Omental fat pad (tissue), 4 donors: Measurements from ENCODE around the gene KIAA0319L. TPM values are rescaled to one million over a fixed set of nuclear protein-coding genes. Genes with fewer than 3 reads are reported as not detected.

ENCODE experiments used
- ATAC-seq: fragments of 150-250 bp; one replicate; pipeline ENCODE4 v1.9.1; 2016; ENCODE audit warnings: mild to moderate bottlenecking, moderate library complexity; ENCODE audit not compliant: low FRiP score
- DNase-seq: peaks from one replicate; pipeline ENCODE4 v3.0.0-alpha.2; 2019; ENCODE audit warnings: low spot score
- total RNA-seq, 4 donors: library from RNA; depleted of rRNA; stranded (reverse); fragments of >200 nt; gene quantifications; one replicate each; pipeline ENCODE4 v1.1.0, GENCODE V29; 2016
- TF ChIP-seq, protein P1 (sequence below), 3 donors: fragments of 450-650 bp; IDR thresholded peaks; one replicate each; pipeline ENCODE4 v1.5.1; 2016 to 2017; ENCODE audit warnings: antibody characterized with exemption in 3 of 3, mild to moderate bottlenecking in 3 of 3, moderate library complexity in 2 of 3

KIAA0319L gene
- total RNA-seq, 4 donors from 2014 or later, result 38.1 to 99.9 (median 44.2) TPM

GRCh38 chr1:35556484-35557117, 602 bp downstream of the KIAA0319L start:
- ATAC-seq (no peak), DNase-seq (no peak)
- TF ChIP-seq, protein P1, sequence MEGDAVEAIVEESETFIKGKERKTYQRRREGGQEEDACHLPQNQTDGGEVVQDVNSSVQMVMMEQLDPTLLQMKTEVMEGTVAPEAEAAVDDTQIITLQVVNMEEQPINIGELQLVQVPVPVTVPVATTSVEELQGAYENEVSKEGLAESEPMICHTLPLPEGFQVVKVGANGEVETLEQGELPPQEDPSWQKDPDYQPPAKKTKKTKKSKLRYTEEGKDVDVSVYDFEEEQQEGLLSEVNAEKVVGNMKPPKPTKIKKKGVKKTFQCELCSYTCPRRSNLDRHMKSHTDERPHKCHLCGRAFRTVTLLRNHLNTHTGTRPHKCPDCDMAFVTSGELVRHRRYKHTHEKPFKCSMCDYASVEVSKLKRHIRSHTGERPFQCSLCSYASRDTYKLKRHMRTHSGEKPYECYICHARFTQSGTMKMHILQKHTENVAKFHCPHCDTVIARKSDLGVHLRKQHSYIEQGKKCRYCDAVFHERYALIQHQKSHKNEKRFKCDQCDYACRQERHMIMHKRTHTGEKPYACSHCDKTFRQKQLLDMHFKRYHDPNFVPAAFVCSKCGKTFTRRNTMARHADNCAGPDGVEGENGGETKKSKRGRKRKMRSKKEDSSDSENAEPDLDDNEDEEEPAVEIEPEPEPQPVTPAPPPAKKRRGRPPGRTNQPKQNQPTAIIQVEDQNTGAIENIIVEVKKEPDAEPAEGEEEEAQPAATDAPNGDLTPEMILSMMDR (IDR thresholded peaks at IDR 0.05), result no peak

DNA sequence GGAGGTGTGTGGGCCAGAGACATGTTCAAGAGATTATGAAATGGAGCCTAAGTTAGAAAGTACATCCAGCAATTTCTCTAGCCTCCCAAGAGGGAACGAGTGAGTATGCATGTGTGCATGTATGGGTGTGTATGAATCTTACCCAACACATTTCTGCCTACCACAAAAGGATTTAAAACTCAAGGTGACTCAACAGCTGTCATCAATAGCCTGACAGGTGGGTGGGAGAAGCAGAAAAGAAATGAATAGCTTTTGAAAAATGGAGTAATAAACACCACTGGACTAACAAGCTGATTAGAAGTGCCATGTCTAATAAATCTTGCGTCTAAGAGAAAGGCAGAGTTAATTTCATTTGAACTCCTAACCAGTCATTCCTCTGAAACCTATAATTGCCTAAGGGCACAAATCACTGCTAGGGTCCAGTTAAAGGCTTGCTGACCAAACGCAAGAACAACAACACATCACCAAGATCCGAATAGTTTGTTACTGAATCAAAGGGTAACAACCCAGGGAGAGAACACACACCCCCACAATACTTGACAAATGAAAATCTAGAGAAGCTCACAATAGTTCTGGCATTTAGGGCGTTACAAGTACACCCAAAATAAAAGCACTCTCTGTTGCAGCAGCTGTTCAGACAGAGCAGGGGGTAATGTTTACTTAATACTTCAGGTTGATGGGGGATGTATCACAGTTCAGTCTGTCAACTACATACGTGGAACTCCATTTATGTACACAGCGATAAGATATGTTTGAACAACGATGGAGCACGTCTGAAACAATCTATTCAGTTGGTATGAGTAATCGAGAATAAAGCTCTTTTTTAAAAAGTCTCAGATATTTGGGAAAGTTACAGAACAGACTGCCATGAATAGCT, 1.4 kb downstream of the KIAA0319L start:
- ATAC-seq (no peak), DNase-seq (no peak)
- TF ChIP-seq, protein P1 (IDR thresholded peaks at IDR 0.05), result no peak

DNA sequence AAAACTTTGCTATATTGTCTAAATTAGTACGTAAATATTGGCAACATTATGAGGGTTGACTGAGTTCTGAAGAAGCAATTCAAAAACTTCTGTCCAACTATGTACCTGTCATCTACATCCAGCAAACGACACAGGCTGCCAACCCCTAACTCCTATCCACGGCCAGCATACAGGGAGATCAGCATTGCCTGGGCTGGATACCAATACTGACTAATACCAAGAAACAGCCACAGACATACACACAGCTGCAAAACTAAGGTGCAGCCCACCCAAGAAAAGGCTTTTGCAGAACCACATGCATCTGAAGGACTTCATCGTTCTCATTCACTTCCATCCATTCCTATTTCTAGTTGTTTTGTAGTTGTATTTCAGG, 2.0 kb downstream of the KIAA0319L start:
- no peak for ATAC-seq
- TF ChIP-seq, protein P1 (IDR thresholded peaks at IDR 0.05), result no peak
- DNase-seq, result no peak

- no peak for ATAC-seq
- TF ChIP-seq, protein P1 (IDR thresholded peaks at IDR 0.05), result no peak
- no peak for DNase-seq
Measured at GRCh38 chr1:35554266-35555211, 2.7 kb downstream of the KIAA0319L start.

GRCh38 chr1:35553851-35554250, 3.4 kb downstream of the KIAA0319L start:
- no peak for DNase-seq
- no peak for ATAC-seq
- TF ChIP-seq, protein P1 (IDR thresholded peaks at IDR 0.05), result no peak

GRCh38 chr1:35546614-35547013, 10.6 kb downstream of the KIAA0319L start:
- ATAC-seq (no peak), DNase-seq (no peak)
- TF ChIP-seq, protein P1 (IDR thresholded peaks at IDR 0.05), result no peak
